H54 (cell line): ENCODE data around the gene CCNA1.

Experiments
- DNase-seq: peaks from one replicate; pipeline ENCODE4 v3.0.0; 2011; ENCODE audit warnings: low spot score, mixed read lengths; ENCODE audit not compliant: insufficient read length
- FAIRE-seq: peaks from 3 replicates; lab custom pipeline; 2011; peaks lifted over from hg19 to GRCh38; lab: Jason Lieb, UNC
- POLR2A ChIP-seq: IDR thresholded peaks from 2 replicates; pipeline ENCODE4 v1.6.1; 2011; ENCODE audit warnings: low read depth, mild to moderate bottlenecking, low read length

CCNA1 gene

GRCh38 chr13:36490055-36490454 lies 57.8 kb downstream of the CCNA1 start:
- no peak for TF ChIP-seq POLR2A
- FAIRE-seq, result no peak
- no peak for DNase-seq
